Large intestine (tissue), 3 donors: ENCODE data around the gene STON2. TPM values are rescaled to one million over a fixed set of nuclear protein-coding genes. Genes with fewer than 3 reads are reported as not detected.

Experiments used
- DNase-seq, 2 donors: peaks; one replicate each; pipeline versions ENCODE4 v3.0.0 to v3.0.0-alpha.2; 2013
- H3K27ac ChIP-seq: one replicate; pipeline ENCODE4 v1.5.1; 2013; ENCODE audit warnings: low read length
- H3K27me3 ChIP-seq: 2 replicates; pipeline ENCODE4 v1.6.1; 2013; ENCODE audit warnings: low read length; ENCODE audit not compliant: control insufficient read depth, insufficient read depth
- H3K36me3 ChIP-seq: 2 replicates; pipeline ENCODE4 v1.6.1; 2013; ENCODE audit warnings: low read length; ENCODE audit not compliant: control insufficient read depth, insufficient read depth
- H3K4me1 ChIP-seq: one replicate; pipeline ENCODE4 v1.6.1; 2013; ENCODE audit warnings: low read length; ENCODE audit not compliant: control insufficient read depth, insufficient read depth
- H3K4me3 ChIP-seq: one replicate; pipeline ENCODE4 v1.5.1; 2013; ENCODE audit warnings: low read length
- H3K9me3 ChIP-seq: one replicate; pipeline ENCODE4 v1.6.1; 2013; ENCODE audit warnings: mild to moderate bottlenecking, low read depth, low read length, moderate library complexity; ENCODE audit not compliant: control insufficient read depth
- WGBS: methylation state at CpG from one replicate; pipeline ENCODE4 v1.1.5; 2013; ENCODE audit warnings: low lambda C conversion rate; ENCODE audit not compliant: insufficient coverage; 5-methylcytosine and 5-hydroxymethylcytosine counted together
- polyA plus RNA-seq: library from polyadenylated mRNA; unstranded; fragments of 120-200 nt; gene quantifications from one replicate; pipeline ENCODE4 v1.2.1, GENCODE V29; 2013

Gene STON2
- polyA plus RNA-seq, 1 donor, result 14.6 TPM

DNA sequence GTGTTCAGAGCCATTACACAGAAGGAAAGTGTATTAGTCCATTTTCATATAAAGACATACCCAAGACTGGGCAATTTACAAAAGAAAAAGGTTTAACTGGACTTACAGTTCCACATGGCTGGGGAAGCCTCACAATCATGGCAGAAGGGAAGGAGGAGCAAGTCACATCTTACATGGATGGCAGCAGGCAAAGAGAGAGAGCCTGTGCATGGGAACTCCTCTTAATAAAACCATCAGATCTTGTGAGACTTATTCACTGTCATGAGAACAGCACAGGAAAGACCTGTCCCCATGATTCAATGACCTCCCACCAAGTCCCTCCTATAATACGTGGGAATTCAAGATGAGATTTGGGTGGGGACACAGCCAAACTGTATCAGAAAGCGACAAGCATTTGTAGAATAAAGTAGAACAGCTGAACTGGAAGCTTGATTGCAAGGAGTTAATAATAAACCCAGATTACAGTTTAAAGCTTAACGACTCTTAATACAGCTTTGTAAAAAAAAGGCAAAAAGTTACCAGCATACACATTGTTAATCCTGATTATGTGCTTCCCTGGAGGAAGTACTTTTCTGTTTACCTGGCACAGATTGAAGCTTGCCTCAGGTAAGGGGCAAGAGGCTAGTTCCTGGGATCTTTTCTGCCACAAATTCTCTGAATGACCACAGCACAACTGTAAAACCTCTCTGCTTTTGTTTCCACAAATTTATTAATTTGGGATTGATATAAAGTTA is 18.1 kb upstream of the STON2 start:
- no CpG with 5 or more reads among the region's 3 CpGs for WGBS
- Histone ChIP-seq H3K27me3 (no peaks in the 10 kb centered on the region), H3K36me3 (no peaks in the 10 kb centered on the region), H3K9me3 (peaks cover 4% of the 10 kb centered on the region), H3K4me1 (peaks cover 5% of the 10 kb centered on the region), H3K27ac (no peak overlapping the region), H3K4me3 (no peak overlapping the region)
- no peak for DNase-seq

DNA sequence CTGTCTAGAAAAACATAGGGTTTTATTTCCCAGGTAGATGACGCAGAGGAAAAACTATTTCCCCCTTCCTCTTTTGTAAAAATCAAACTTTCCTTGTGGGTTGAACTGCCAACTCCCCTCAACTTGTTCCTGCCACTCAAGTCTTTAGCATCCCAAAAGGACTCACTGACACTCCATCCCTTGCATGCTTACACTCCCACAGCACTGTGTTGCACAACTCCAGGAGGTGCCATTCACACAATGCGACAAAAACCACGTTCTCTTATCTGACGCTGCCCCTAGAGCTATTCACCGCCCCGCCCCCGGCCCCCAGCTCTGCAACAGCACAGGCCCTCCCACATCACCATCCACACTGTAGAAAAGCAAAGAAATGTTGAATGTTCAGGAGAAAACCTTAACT is 16.9 kb upstream of the STON2 start:
- no peak for DNase-seq
- Histone ChIP-seq H3K9me3 (peaks cover 6% of the 10 kb centered on the region), H3K27me3 (no peaks in the 10 kb centered on the region), H3K36me3 (no peaks in the 10 kb centered on the region), H3K4me1 (peaks cover 5% of the 10 kb centered on the region), H3K4me3 (no peak overlapping the region), H3K27ac (no peak overlapping the region)
- no CpG with 5 or more reads among the region's 7 CpGs for WGBS

GRCh38 chr14:81416194-81416952 is 16.2 kb upstream of the STON2 start:
- Histone ChIP-seq H3K36me3 (no peaks in the 10 kb centered on the region), H3K4me3 (no peak overlapping the region), H3K4me1 (peaks cover 5% of the 10 kb centered on the region), H3K9me3 (peaks cover 6% of the 10 kb centered on the region), H3K27ac (peak overlapping the region; percentile 7), H3K27me3 (no peaks in the 10 kb centered on the region)
- peak in 1 of 2 donors; percentile 18 for DNase-seq
- WGBS, result no CpG with 5 or more reads among the region's 8 CpGs

DNA sequence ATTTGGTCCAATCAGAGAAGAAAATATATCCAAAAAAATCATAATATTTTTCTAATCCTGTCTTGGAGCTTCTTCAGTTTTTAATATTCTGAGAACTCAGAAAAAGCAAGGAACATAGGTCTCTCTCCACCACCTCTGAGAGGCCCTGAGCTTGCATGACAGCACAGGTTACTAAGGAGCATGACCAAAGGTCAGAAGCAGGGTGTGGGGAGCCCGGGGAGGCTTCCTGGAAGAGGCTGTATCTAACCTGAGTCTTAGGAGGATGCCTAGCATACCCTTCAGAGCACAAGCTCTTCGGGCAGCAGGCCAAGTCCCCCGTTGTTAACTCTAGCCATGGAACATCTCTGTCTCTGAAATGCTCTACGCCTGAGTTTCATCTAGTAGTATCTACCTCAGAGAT is 15.7 kb upstream of the STON2 start:
- H3K27me3 ChIP-seq, result no peaks in the 10 kb centered on the region
- no CpG with 5 or more reads among the region's 4 CpGs for WGBS
- no peak overlapping the region for H3K4me3 ChIP-seq
- peak; percentile 55 to 71 for DNase-seq
- peaks cover 5% of the 10 kb centered on the region for H3K4me1 ChIP-seq
- peak overlapping the region; percentile 7 for H3K27ac ChIP-seq
- no peaks in the 10 kb centered on the region for H3K36me3 ChIP-seq
- peaks cover 6% of the 10 kb centered on the region for H3K9me3 ChIP-seq

- peaks cover 5% of the 10 kb centered on the region for H3K4me1 ChIP-seq
- H3K27ac ChIP-seq, result no peak overlapping the region
- H3K9me3 ChIP-seq, result peaks cover 6% of the 10 kb centered on the region
- no CpG with 5 or more reads among the region's 4 CpGs for WGBS
- H3K36me3 ChIP-seq, result no peaks in the 10 kb centered on the region
- H3K4me3 ChIP-seq, result no peak overlapping the region
- no peak for DNase-seq
- no peaks in the 10 kb centered on the region for H3K27me3 ChIP-seq
Observed at GRCh38 chr14:81414123-81414522, 14.0 kb upstream of the STON2 start.

DNA sequence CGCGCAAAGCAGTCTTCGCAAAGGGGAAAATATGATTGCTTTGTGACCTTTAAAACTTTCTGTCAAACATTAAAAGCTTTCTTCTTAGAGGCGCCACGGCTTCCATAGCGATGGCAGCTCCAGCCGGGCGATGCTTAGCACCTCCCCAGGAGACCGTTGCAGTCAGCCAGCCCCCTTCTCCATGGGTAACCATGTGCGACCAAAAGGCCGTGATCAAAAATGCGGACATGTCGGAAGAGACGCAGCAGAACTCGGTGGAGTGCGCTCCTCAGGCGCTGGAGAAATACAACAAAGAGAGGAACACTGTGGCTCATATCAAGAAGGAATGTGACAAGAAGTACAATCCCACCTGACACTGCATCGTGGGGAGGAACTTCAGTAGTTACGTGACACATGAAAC is 12.7 kb upstream of the STON2 start:
- no peak overlapping the region for H3K4me3 ChIP-seq
- H3K9me3 ChIP-seq, result peaks cover 5% of the 10 kb centered on the region
- DNase-seq, result no peak
- H3K27me3 ChIP-seq, result no peaks in the 10 kb centered on the region
- H3K27ac ChIP-seq, result no peak overlapping the region
- WGBS, result no CpG with 5 or more reads among the region's 19 CpGs
- peaks cover 5% of the 10 kb centered on the region for H3K4me1 ChIP-seq
- no peaks in the 10 kb centered on the region for H3K36me3 ChIP-seq

DNA sequence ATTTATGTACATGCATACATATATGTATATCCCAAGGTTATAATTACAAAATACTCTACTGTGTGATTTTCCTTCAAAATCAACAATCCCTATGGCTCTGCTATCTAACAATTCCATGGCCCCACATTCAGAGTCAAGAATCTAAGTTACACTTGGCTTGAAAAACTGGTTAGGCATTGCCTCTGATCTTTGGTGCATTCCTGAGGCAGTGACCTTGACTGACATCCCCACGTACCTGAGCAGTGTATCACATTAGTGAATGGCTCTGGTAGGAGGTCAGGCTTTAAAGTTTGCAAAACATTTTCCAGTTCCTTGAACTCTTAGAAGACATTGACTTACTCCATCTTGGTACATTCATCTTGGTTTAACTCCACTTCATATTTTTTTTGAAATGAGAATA is 8.5 kb upstream of the STON2 start:
- no peak for DNase-seq
- Histone ChIP-seq H3K4me3 (no peak overlapping the region), H3K9me3 (peaks cover 2% of the 10 kb centered on the region), H3K27ac (no peak overlapping the region), H3K27me3 (no peaks in the 10 kb centered on the region), H3K4me1 (no peaks in the 10 kb centered on the region), H3K36me3 (no peaks in the 10 kb centered on the region)
- WGBS, result no CpG with 5 or more reads among the region's 1 CpG

DNA sequence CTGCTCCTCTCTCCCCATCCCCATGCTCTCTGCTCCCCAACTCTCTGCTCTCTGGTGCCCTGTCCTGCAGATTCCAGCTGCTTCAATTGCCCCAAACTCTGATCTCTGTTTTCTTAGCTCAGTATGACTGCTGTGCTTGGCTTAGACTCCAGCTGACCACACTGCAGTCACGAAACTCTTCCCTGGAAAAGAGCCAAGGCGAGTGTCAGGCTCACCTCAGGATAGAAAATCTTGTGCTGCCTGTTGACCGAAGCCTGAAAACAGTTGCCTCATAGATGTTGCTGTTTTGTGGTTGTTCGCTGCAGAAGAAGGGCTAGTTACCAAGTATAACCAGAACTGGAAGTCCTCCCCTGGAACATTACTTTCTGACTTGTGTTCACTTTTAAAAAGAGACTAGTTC is 6.7 kb upstream of the STON2 start:
- DNase-seq, result no peak
- Histone ChIP-seq H3K9me3 (no peaks in the 10 kb centered on the region), H3K27ac (no peak overlapping the region), H3K36me3 (no peaks in the 10 kb centered on the region), H3K4me1 (no peaks in the 10 kb centered on the region), H3K27me3 (no peaks in the 10 kb centered on the region), H3K4me3 (no peak overlapping the region)
- no CpG with 5 or more reads among the region's 4 CpGs for WGBS

DNA sequence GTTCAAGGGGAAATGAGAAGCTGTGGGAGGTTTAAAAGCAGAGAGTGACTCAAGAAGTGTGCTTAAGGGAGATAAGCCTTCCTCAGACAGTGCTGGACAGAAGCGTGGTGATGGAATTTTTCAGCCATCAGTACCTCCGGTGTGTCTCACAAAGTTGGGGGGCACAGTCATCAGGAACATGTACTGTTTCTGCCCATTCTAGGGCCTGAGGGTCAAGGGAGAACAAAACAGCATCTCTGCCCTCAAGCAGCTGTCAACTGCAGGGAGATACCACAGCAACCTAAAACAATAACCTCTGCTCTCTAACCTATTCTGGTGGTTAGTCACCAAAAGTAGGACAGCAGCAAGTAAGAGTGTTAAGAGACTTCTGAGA is 2.0 kb upstream of the STON2 start:
- Histone ChIP-seq H3K4me3 (no peak overlapping the region), H3K4me1 (no peaks in the 10 kb centered on the region), H3K27ac (no peak overlapping the region), H3K27me3 (no peaks in the 10 kb centered on the region), H3K9me3 (no peaks in the 10 kb centered on the region), H3K36me3 (no peaks in the 10 kb centered on the region)
- DNase-seq, result no peak
- WGBS, result no CpG with 5 or more reads among the region's 2 CpGs

- 60% methylated on average over 1 of the region's 2 CpGs for WGBS
- DNase-seq, result no peak
- H3K4me3 ChIP-seq, result no peak overlapping the region
Observed at GRCh38 chr14:81401420-81402122, 1.4 kb upstream of the STON2 start.

More at GRCh38 chr14:81401420-81402122, 1.4 kb upstream of the STON2 start:
- Histone ChIP-seq H3K36me3 (no peaks in the 10 kb centered on the region), H3K27ac (no peak overlapping the region), H3K4me1 (no peaks in the 10 kb centered on the region), H3K27me3 (no peaks in the 10 kb centered on the region), H3K9me3 (no peaks in the 10 kb centered on the region)
